C4-2B (cell line): ENCODE results near the gene NCOA1.

Experiments
- CTCF ChIP-seq: fragments of 450-650 bp; conservative IDR thresholded peaks from 2 replicates; pipeline ENCODE4 v1.5.1; 2017; ENCODE audit warnings: mild to moderate bottlenecking
- ZFX ChIP-seq: fragments of 450-650 bp; IDR thresholded peaks from 2 replicates; pipeline ENCODE4 v1.6.1; 2017

- TF ChIP-seq CTCF (no peak), ZFX (no peak)
Measured at GRCh38 chr2:24787532-24787931, 296.5 kb downstream of the NCOA1 start.
